HG03159 (cell line): Measurements from ENCODE around the gene FAM90A1.
"Not testable (repeated sequence)": the region's sequence is repeated elsewhere in the genome, so short reads cannot be mapped to it uniquely, and the experiment has no call there.

Source experiments
- ATAC-seq: cut with Tn5 transposase; IDR thresholded peaks from one replicate; pipeline ENCODE4 v1.9.1; 2021; ENCODE audit warnings: mild to moderate bottlenecking, moderate library complexity; ENCODE audit not compliant: unreplicated experiment

Gene FAM90A1

GRCh38 chr12:8233935-8234495, 6.6 kb upstream of the FAM90A1 start:
- not testable (repeated sequence) for ATAC-seq

- not testable (repeated sequence) for ATAC-seq
These were observed 6.0 kb upstream of the FAM90A1 start for GRCh38 chr12:8233300-8233855.

- not testable (repeated sequence) for ATAC-seq
These were observed 4.5 kb upstream of the FAM90A1 start for GRCh38 chr12:8231666-8232608.

- not testable (repeated sequence) for ATAC-seq
These were observed 3.6 kb upstream of the FAM90A1 start for GRCh38 chr12:8231049-8231448.

- not testable (repeated sequence) for ATAC-seq
These were observed 2.1 kb upstream of the FAM90A1 start for GRCh38 chr12:8229486-8229885.

- not testable (repeated sequence) for ATAC-seq
These were observed 1.2 kb upstream of the FAM90A1 start for GRCh38 chr12:8228607-8229006.

- not testable (repeated sequence) for ATAC-seq
These were observed 287 bp upstream of the FAM90A1 start for GRCh38 chr12:8227732-8228077.

- ATAC-seq = no peak
These were observed 1.1 kb downstream of the FAM90A1 start for GRCh38 chr12:8226355-8226754.

- ATAC-seq = not testable (repeated sequence)
These were observed 2.6 kb downstream of the FAM90A1 start for GRCh38 chr12:8224782-8225181.

- not testable (repeated sequence) for ATAC-seq
These were observed 3.8 kb downstream of the FAM90A1 start for GRCh38 chr12:8223646-8224045.

GRCh38 chr12:8222303-8222702, 5.1 kb downstream of the FAM90A1 start:
- not testable (repeated sequence) for ATAC-seq

- not testable (repeated sequence) for ATAC-seq
These were observed 5.6 kb downstream of the FAM90A1 start for GRCh38 chr12:8221844-8222243.

- not testable (repeated sequence) for ATAC-seq
These were observed 6.0 kb downstream of the FAM90A1 start for GRCh38 chr12:8221375-8221774.

- ATAC-seq = not testable (repeated sequence)
These were observed 8.6 kb downstream of the FAM90A1 start for GRCh38 chr12:8218711-8219382.

GRCh38 chr12:8197685-8198308, 29.6 kb downstream of the FAM90A1 start:
- ATAC-seq = not testable (repeated sequence)

GRCh38 chr12:8188088-8188487, 39.3 kb downstream of the FAM90A1 start:
- not testable (repeated sequence) for ATAC-seq

- not testable (repeated sequence) for ATAC-seq
These were observed 43.2 kb downstream of the FAM90A1 start for GRCh38 chr12:8184206-8184605.

- not testable (repeated sequence) for ATAC-seq
These were observed 44.1 kb downstream of the FAM90A1 start for GRCh38 chr12:8183346-8183745.

- not testable (repeated sequence) for ATAC-seq
These were observed 44.5 kb downstream of the FAM90A1 start for GRCh38 chr12:8182923-8183322.

GRCh38 chr12:8181271-8181670, 46.1 kb downstream of the FAM90A1 start:
- not testable (repeated sequence) for ATAC-seq
